Endothelial cell of umbilical vein (primary cell): ENCODE data around the gene PPP1R1B. TPM values are rescaled to one million over a fixed set of nuclear protein-coding genes. Genes with fewer than 3 reads are reported as not detected.

Source experiments
- BruUV-seq: library from RNA; stranded (reverse); fragments of 400-500 nt; replicated peaks from 2 replicates; lab custom pipeline; 2021; lab: Mats Ljungman, UMichigan
- CTCF ChIA-PET: fragments of 300-600, 350-600 bp; sonication (Branson Sonifier 250); formaldehyde crosslinking; loops from one replicate; lab custom pipeline; 2021; ENCODE audit warnings: antibody characterized with exemption, inconsistent platforms; lab: Charles Lee
- POLR2A ChIA-PET: fragments of 300-600, 350-600 bp; sonication (Branson Sonifier 250); formaldehyde crosslinking; loops from one replicate; lab custom pipeline; 2021; ENCODE audit warnings: antibody characterized with exemption, inconsistent platforms; lab: Charles Lee
- DNase-seq: peaks from one replicate; pipeline ENCODE4 v3.0.0-alpha.2; 2011; ENCODE audit warnings: low read depth, low spot score
- FAIRE-seq: peaks from 2 replicates; lab custom pipeline; 2011; peaks lifted over from hg19 to GRCh38; lab: Jason Lieb, UNC
- H2AFZ ChIP-seq: 2 replicates; pipeline ENCODE4 v1.6.0; 2012; ENCODE audit warnings: low read depth, low read length, control low read depth, inconsistent platforms
- H3K27ac ChIP-seq: 2 replicates; pipeline ENCODE4 v1.5.1; 2011; ENCODE audit warnings: low read depth, mild to moderate bottlenecking, control low read depth, low read length, moderate library complexity; ENCODE audit not compliant: insufficient read depth
- H3K27me3 ChIP-seq, 2 experiments: 2 replicates each; pipeline versions ENCODE4 v1.6.0 to v1.6.1; 2011; ENCODE audit warnings: low read length in 2 of 2, mixed read lengths in 1 of 2; ENCODE audit not compliant: control insufficient read depth in 2 of 2, insufficient read depth in 2 of 2
- H3K36me3 ChIP-seq, 2 experiments: 2 replicates in 1 of 2; 3 replicates in 1 of 2; pipeline ENCODE4 v1.5.1; 2011; ENCODE audit warnings: low read length in 2 of 2, mild to moderate bottlenecking in 1 of 2, moderate library complexity in 1 of 2; ENCODE audit not compliant: control insufficient read depth in 2 of 2, insufficient read depth in 2 of 2; ENCODE audit errors: extremely low read depth in 1 of 2
- H3K4me1 ChIP-seq: 3 replicates; pipeline ENCODE4 v1.5.1; 2011; ENCODE audit warnings: mild to moderate bottlenecking, low read length; ENCODE audit not compliant: control insufficient read depth, insufficient read depth; ENCODE audit errors: extremely low read depth
- H3K4me2 ChIP-seq: 2 replicates; pipeline ENCODE4 v1.6.1; 2011; ENCODE audit warnings: low read length, control low read depth, mixed read lengths; ENCODE audit not compliant: insufficient read depth
- H3K4me3 ChIP-seq, 3 experiments: fragments of 200-600 bp in 1 of 3; sonication (generic), shearing (Covaris generic) in 1 of 3; replicated peaks in 1 of 3; 2 replicates each; pipeline ENCODE4 v1.5.1; 2011 to 2016; ENCODE audit warnings: control low read depth in 3 of 3, low read length in 3 of 3, mild to moderate bottlenecking in 2 of 3, inconsistent platforms in 1 of 3, low read depth in 1 of 3, moderate library complexity in 1 of 3; ENCODE audit not compliant: insufficient read depth in 1 of 3
- H3K79me2 ChIP-seq: 2 replicates; pipeline ENCODE4 v1.6.0; 2012; ENCODE audit warnings: low read length, inconsistent platforms; ENCODE audit not compliant: control insufficient read depth, insufficient read depth
- H3K9ac ChIP-seq: replicated peaks from 2 replicates; pipeline ENCODE3; 2011; ENCODE audit warnings: low read length, control low read depth; ENCODE audit not compliant: insufficient read depth; ENCODE audit errors: extremely low read depth
- H3K9me1 ChIP-seq: replicated peaks from 3 replicates; pipeline ENCODE4 v1.6.0; 2011; ENCODE audit warnings: mild to moderate bottlenecking, low read length; ENCODE audit not compliant: control insufficient read depth, insufficient read depth; ENCODE audit errors: extremely low read depth
- H3K9me3 ChIP-seq: replicated peaks from 2 replicates; pipeline ENCODE4 v1.5.1; 2012; ENCODE audit warnings: low read length, inconsistent platforms; ENCODE audit not compliant: control insufficient read depth, insufficient read depth
- H4K20me1 ChIP-seq: replicated peaks from 2 replicates; pipeline ENCODE3; 2011; ENCODE audit warnings: mild to moderate bottlenecking, low read length; ENCODE audit not compliant: control insufficient read depth, insufficient read depth; ENCODE audit errors: extremely low read depth
- EZH2 ChIP-seq: IDR thresholded peaks from 2 replicates; pipeline ENCODE4 v1.6.1; 2012; ENCODE audit warnings: borderline replicate concordance, low read depth, mild to moderate bottlenecking, moderate library complexity, low read length, inconsistent platforms; ENCODE audit not compliant: severe bottlenecking
- FOS ChIP-seq: IDR thresholded peaks from 2 replicates; pipeline ENCODE4 v1.6.1; 2011; ENCODE audit warnings: mild to moderate bottlenecking, low read length, moderate library complexity, borderline replicate concordance; ENCODE audit not compliant: insufficient read depth
- GATA2 ChIP-seq: IDR thresholded peaks from 2 replicates; pipeline ENCODE4 v1.7.0; 2011; ENCODE audit warnings: low read depth, mild to moderate bottlenecking, moderate library complexity, mixed read lengths, low read length; ENCODE audit not compliant: insufficient read length, insufficient read depth
- JUN ChIP-seq: IDR thresholded peaks from 2 replicates; pipeline ENCODE4 v1.6.1; 2011; ENCODE audit warnings: borderline replicate concordance, low read depth; ENCODE audit not compliant: insufficient read length, insufficient read depth
- MYC ChIP-seq: IDR thresholded peaks from one replicate; pipeline ENCODE4 v1.6.1; 2011; ENCODE audit warnings: mild to moderate bottlenecking, low read depth, low read length
- POLR2A ChIP-seq: IDR thresholded peaks from 2 replicates; pipeline ENCODE4 v1.6.1; 2012; ENCODE audit warnings: low read depth, mild to moderate bottlenecking, control low read depth, low read length
- POLR2AphosphoS5 ChIP-seq: IDR thresholded peaks from 2 replicates; pipeline ENCODE4 v1.6.1; 2012; ENCODE audit warnings: low read depth, mild to moderate bottlenecking, control low read depth, low read length, moderate library complexity; ENCODE audit not compliant: insufficient read depth
- dilution Hi-C: fragments of 300-500 bp; cut with MboI; formaldehyde crosslinking; loops from one replicate; pipeline ENCODE4 v1.15.0; 2019; ENCODE audit warnings: low sequenced_read_pairs; ENCODE audit not compliant: extremely low pct_ligation_motif_present
- intact Hi-C: fragments of 100-400 bp; cut with micrococcal nuclease; formaldehyde crosslinking; loops from one replicate; pipeline ENCODE4 v1.10.0; 2022
- polyA plus RNA-seq, 4 experiments: library from polyadenylated mRNA; depleted of rRNA in 3 of 4; stranded (reverse) in 3 of 4; unstranded in 1 of 4; fragments of >200 nt; gene quantifications; 2 replicates each; pipeline versions ENCODE4 v1.2.1 to v1.2.3, GENCODE V29; 2011 to 2012; ENCODE audit warnings: missing spikeins in 1 of 4
- total RNA-seq: library from RNA; stranded (reverse); gene quantifications from 2 replicates; pipeline ENCODE4 v1.2.3, GENCODE V29; 2021
- TF ChIP-seq, protein P1 (sequence below), 2 donors: IDR thresholded peaks; 1 replicate in 1 of 2; 2 replicates in 1 of 2; pipeline ENCODE4 v1.5.1; 2011; ENCODE audit warnings: low read length in 2 of 2, mild to moderate bottlenecking in 2 of 2, moderate library complexity in 2 of 2, control low read depth in 1 of 2, inconsistent platforms in 1 of 2, low read depth in 1 of 2; ENCODE audit not compliant: insufficient read depth in 1 of 2; ENCODE audit errors: extremely low read depth in 1 of 2
- TF ChIP-seq, protein P2 (sequence below): IDR thresholded peaks from 2 replicates; pipeline ENCODE4 v1.6.1; 2011; ENCODE audit not compliant: insufficient read depth, insufficient read length

Gene PPP1R1B
- total and polyA plus RNA-seq, 2 donors (not counting 3 experiments of a cell fraction or from before 2014, with no cell fraction given), result not detected

DNA sequence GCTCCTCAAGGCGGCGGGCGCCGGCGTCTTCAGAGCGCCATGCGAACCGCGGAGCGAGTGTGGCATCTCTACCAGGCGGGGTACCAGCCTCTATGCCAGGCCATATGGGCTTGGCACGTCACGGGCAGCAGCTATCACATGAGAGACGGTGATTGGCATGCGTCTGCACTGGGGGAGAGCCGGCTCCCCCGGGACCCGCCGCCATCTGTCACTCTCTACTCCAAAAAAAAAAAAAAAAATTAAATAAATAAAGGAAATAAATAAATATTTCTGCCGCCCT is 19.0 kb upstream of the PPP1R1B start, which contains the start of gene NEUROD2:
Gene NEUROD2 (minus strand): TSS at position 70 of the 280 bp plus-strand sequence. CDS start 1,321 bp downstream, outside the sequence.
- Histone ChIP-seq H3K36me3 (no peaks in the 10 kb centered on the region), H3K9ac (no peak within 1 kb of the TSS), H4K20me1 (no peaks in the 10 kb centered on the region), H3K9me1 (no peaks in the 10 kb centered on the region), H3K4me1 (no peaks in the 10 kb centered on the region), H3K27me3 (peaks cover 55 to 67% of the 10 kb centered on the region in 2 experiments), H3K79me2 (no peaks in the 10 kb centered on the region), H3K4me3 (no peak within 1 kb of the TSS), H3K4me2 (no peak within 1 kb of the TSS), H3K9me3 (no peaks in the 10 kb centered on the region), H2AFZ (no peak within 1 kb of the TSS), H3K27ac (no peak within 1 kb of the TSS)
- TF ChIP-seq FOS, result no peak
- intact Hi-C loops, result no loop called here
- dilution Hi-C loops, result no loop called here
- FAIRE-seq (no peak), DNase-seq (no peak)
- ChIA-PET POLR2A (no interaction called here), CTCF (interaction anchor here (0.8 kb wide), 1 partner anchor 14 kb away, joined by 3 read pairs; no protein-coding TSS in a partner anchor)
- BruUV-seq, result no TSS peak

DNA sequence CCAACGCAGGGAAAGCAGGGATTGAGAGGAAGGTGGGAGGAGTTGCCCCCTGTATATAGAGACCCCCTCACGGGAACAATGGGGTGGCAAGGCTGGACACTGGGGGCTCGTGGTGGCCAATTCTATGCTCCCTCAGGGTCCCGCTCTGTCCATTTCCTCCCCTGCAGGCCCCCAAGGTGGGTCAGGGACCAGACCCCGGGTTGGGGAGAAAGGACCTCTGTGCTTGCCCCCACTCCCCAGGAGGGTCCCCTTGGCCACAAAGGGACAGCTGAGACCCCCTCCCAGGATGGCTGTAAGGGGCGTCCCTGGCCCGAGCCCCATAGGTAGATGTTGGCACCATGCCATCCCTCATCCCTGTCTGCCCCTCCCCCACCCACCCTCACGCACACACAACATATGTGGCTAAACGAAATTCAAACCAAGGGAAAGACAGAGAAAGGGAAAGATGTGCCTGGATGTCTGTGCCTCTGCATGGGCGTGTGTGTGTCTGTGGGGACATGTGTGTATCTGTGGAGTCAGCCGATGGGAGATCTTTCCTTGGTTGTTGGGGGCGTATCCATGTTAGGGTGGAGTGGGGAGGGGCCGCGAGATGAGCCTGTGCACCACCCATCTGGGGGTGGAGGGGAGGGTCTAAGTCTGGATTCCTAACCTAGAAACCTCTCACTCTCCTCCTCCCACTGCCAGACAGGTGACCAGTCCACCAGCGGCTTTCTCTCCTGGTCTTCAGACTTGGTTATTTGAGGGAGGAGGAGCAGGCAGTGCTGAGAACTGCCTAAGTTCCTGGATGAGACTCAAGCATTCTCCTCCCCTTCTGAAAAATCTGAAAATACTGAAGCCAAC is 18.4 kb upstream of the PPP1R1B start:
- Histone ChIP-seq H3K79me2 (no peaks in the 10 kb centered on the region), H3K9me3 (no peaks in the 10 kb centered on the region), H3K4me2 (no peak overlapping the region), H3K9ac (no peak overlapping the region), H3K9me1 (no peaks in the 10 kb centered on the region), H2AFZ (no peak overlapping the region), H3K4me3 (no peak overlapping the region), H3K27ac (no peak overlapping the region), H4K20me1 (no peaks in the 10 kb centered on the region), H3K4me1 (no peaks in the 10 kb centered on the region), H3K27me3 (peaks cover 49 to 61% of the 10 kb centered on the region in 2 experiments), H3K36me3 (no peaks in the 10 kb centered on the region)
- ChIA-PET CTCF (no interaction called here), POLR2A (no interaction called here)
- BruUV-seq, result no TSS peak
- intact Hi-C loops, result no loop called here
- TF ChIP-seq, protein P1, sequence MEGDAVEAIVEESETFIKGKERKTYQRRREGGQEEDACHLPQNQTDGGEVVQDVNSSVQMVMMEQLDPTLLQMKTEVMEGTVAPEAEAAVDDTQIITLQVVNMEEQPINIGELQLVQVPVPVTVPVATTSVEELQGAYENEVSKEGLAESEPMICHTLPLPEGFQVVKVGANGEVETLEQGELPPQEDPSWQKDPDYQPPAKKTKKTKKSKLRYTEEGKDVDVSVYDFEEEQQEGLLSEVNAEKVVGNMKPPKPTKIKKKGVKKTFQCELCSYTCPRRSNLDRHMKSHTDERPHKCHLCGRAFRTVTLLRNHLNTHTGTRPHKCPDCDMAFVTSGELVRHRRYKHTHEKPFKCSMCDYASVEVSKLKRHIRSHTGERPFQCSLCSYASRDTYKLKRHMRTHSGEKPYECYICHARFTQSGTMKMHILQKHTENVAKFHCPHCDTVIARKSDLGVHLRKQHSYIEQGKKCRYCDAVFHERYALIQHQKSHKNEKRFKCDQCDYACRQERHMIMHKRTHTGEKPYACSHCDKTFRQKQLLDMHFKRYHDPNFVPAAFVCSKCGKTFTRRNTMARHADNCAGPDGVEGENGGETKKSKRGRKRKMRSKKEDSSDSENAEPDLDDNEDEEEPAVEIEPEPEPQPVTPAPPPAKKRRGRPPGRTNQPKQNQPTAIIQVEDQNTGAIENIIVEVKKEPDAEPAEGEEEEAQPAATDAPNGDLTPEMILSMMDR (IDR thresholded peaks at IDR 0.05; ENCODE audit: extremely low read depth in 1 of 2, insufficient read depth in 1 of 2, low read depth in 1 of 2, low read length in 2 of 2), result no peak
- no peak for TF ChIP-seq FOS
- TF ChIP-seq EZH2, result no peak
- TF ChIP-seq POLR2A, result no peak
- no peak for TF ChIP-seq JUN
- TF ChIP-seq POLR2AphosphoS5, result no peak
- TF ChIP-seq MYC, result no peak
- TF ChIP-seq GATA2, result no peak
- TF ChIP-seq, protein P2, sequence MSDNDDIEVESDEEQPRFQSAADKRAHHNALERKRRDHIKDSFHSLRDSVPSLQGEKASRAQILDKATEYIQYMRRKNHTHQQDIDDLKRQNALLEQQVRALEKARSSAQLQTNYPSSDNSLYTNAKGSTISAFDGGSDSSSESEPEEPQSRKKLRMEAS, result no peak
- dilution Hi-C loops, result no loop called here
- FAIRE-seq, result no peak
- no peak for DNase-seq
